Peyer's patch (tissue), 4 donors: Measurements from ENCODE around the gene HOXA3. TPM values are rescaled to one million over a fixed set of nuclear protein-coding genes. Genes with fewer than 3 reads are reported as not detected.

Experiments
- DNase-seq, 3 donors: peaks; one replicate each; pipeline ENCODE4 v3.0.0-alpha.2; 2017 to 2019
- H3K27ac ChIP-seq, 4 donors: fragments of 200-600 bp; sonication (generic); one replicate each; pipeline ENCODE4 v1.5.1; 2016 to 2019
- H3K27me3 ChIP-seq, 2 donors: fragments of 200-600 bp; sonication (generic); one replicate each; pipeline ENCODE4 v1.5.1; 2019
- H3K36me3 ChIP-seq, 3 donors: fragments of 200-600 bp; sonication (generic); one replicate each; pipeline ENCODE4 v1.5.1; 2016 to 2019
- H3K4me1 ChIP-seq, 4 donors: fragments of 200-600 bp; sonication (generic); one replicate each; pipeline ENCODE4 v1.5.1; 2016 to 2019
- H3K4me3 ChIP-seq, 4 donors: fragments of 200-600 bp; sonication (generic); 1 replicate in 3 of 4; 2 replicates in 1 of 4; pipeline ENCODE4 v1.5.1; 2016 to 2019; ENCODE audit warnings: mild to moderate bottlenecking in 1 of 4
- H3K9me3 ChIP-seq, 4 donors: fragments of 200-600 bp; sonication (generic); one replicate each; pipeline ENCODE4 v1.5.1; 2016 to 2019; ENCODE audit warnings: mild to moderate bottlenecking in 1 of 4
- POLR2A ChIP-seq, 2 donors: fragments of 450-650 bp; IDR thresholded peaks; one replicate each; pipeline ENCODE4 v1.5.1; 2017; ENCODE audit warnings: antibody characterized with exemption in 2 of 2, mild to moderate bottlenecking in 2 of 2, moderate library complexity in 2 of 2
- total RNA-seq, 4 donors: library from RNA; depleted of rRNA; stranded (reverse); fragments of >200 nt; gene quantifications; one replicate each; pipeline ENCODE4 v1.1.0, GENCODE V29; 2016
- TF ChIP-seq, protein P1 (sequence below), 6 experiments: fragments of 450-650 bp in 4 of 6; fragments of 200-600 bp in 2 of 6; sonication (generic) in 1 of 6; IDR thresholded peaks; one replicate each; pipeline ENCODE4 v1.5.1; 2017 to 2019; ENCODE audit warnings: antibody characterized with exemption in 6 of 6, mild to moderate bottlenecking in 3 of 6, moderate library complexity in 1 of 6

The HOXA3 gene
- total RNA-seq, 4 donors from 2014 or later: 6.7 to 21.2 (median 13.9) TPM

DNA sequence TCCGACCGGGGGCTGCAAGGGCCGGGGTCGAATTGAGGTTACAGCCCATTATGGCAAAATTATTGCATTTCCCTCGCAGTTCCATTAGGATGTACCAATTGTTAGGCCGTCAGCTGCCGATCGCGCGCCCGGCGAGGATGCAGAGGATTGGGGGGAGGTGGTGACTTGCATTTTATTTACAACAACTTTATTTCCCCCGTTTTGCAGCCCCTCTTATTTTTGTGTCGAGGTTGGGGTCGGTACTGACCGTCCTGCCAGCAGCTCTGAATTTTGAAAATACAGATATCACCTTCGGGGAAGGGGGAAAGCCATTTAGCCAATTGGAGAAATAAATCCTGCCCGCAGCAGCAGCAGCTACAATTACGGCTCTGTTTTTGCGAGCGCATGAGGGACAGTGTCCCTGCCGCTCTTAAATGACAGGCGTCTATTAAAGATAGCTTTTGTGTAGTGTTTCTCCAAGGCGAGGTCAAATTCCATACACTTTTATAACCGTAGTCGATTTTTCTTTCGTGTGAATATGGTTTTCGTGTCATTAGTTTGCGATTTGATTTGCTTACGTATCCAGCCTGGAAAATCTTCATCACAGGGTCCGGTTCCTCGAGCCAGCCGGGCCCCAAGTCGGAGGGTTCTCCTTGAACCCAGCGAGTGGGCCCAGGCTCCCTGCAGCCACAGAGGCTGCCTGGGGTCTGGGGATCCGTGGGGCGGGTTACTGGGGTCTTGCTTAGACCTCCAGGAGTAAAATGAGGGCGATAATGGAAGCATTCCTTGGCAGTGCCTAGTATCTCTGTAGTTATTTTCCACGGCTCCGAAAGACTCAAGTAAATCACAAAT, 8.2 kb downstream of the HOXA3 start:
- H3K4me3 ChIP-seq: peak overlapping the region in 2 of 4 donors; percentile 70 to 75
- no peaks in the 10 kb centered on the region for H3K9me3 ChIP-seq
- H3K36me3 ChIP-seq: peaks cover 0 to 9% (median 0%) of the 10 kb centered on the region in 3 donors
- H3K27me3 ChIP-seq: no peaks in the 10 kb centered on the region
- H3K27ac ChIP-seq: peak overlapping the region; percentile 42 to 96 (median 79)
- peaks cover 0 to 36% (median 5%) of the 10 kb centered on the region in 4 donors for H3K4me1 ChIP-seq
- TF ChIP-seq, protein P1, sequence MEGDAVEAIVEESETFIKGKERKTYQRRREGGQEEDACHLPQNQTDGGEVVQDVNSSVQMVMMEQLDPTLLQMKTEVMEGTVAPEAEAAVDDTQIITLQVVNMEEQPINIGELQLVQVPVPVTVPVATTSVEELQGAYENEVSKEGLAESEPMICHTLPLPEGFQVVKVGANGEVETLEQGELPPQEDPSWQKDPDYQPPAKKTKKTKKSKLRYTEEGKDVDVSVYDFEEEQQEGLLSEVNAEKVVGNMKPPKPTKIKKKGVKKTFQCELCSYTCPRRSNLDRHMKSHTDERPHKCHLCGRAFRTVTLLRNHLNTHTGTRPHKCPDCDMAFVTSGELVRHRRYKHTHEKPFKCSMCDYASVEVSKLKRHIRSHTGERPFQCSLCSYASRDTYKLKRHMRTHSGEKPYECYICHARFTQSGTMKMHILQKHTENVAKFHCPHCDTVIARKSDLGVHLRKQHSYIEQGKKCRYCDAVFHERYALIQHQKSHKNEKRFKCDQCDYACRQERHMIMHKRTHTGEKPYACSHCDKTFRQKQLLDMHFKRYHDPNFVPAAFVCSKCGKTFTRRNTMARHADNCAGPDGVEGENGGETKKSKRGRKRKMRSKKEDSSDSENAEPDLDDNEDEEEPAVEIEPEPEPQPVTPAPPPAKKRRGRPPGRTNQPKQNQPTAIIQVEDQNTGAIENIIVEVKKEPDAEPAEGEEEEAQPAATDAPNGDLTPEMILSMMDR (IDR thresholded peaks at IDR 0.05): no peak
- peak; percentile 9 to 17 for TF ChIP-seq POLR2A (IDR thresholded peaks at IDR 0.05)
- DNase-seq: peak in 2 of 3 donors; percentile 46 to 61

GRCh38 chr7:27143023-27143949, 9.1 kb downstream of the HOXA3 start, which contains the start of gene HOXA5:
TSS of gene HOXA5 (minus strand) at chr7:27143681. CDS start at chr7:27143607, 74 bp downstream.
- peak; percentile 27 to 88 (median 84) for DNase-seq
- peaks cover 0 to 9% (median 0%) of the 10 kb centered on the region in 3 donors for H3K36me3 ChIP-seq

DNA sequence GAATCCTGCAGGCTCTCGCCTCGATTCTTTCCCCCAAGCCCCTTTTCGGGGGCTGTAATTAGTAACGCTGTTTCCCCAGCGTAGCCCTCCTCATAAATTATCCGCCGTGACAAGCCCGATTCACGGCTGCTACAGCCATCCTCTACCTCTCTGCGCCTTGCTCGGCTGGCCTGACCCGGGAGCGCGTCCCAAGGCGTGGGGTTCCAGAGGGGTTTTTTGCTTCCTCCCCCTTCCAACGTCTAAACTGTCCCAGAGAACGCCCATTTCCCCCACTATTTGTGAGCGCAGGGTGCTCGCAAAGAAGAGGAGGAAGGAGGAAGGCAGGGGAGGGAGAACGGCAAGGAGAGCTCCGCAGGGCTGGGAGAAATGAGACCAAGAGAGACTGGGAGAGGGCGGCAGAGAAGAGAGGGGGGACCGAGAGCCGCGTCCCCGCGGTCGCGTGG, 9.8 kb downstream of the HOXA3 start:
- no peak for TF ChIP-seq POLR2A (IDR thresholded peaks at IDR 0.05)
- TF ChIP-seq, protein P1 (IDR thresholded peaks at IDR 0.05): no peak
- Histone ChIP-seq H3K4me3 (peak overlapping the region; percentile 40 to 75 (median 60)), H3K36me3 (peaks cover 0 to 9% (median 0%) of the 10 kb centered on the region in 3 donors), H3K9me3 (no peaks in the 10 kb centered on the region), H3K27me3 (no peaks in the 10 kb centered on the region), H3K27ac (peak overlapping the region; percentile 73 to 96 (median 84)), H3K4me1 (peaks cover 0 to 37% (median 1%) of the 10 kb centered on the region in 4 donors)
- DNase-seq: peak in 2 of 3 donors; percentile 12 to 66

More at GRCh38 chr7:27143023-27143949, 9.1 kb downstream of the HOXA3 start, which contains the start of gene HOXA5:
- H3K4me1 ChIP-seq: peaks cover 0 to 36% (median 5%) of the 10 kb centered on the region in 4 donors
- H3K4me3 ChIP-seq: peak within 1 kb of the TSS; percentile 40 to 75 (median 60)
- no peaks in the 10 kb centered on the region for H3K27me3 ChIP-seq
- TF ChIP-seq, protein P1 (IDR thresholded peaks at IDR 0.05): peak; percentile 11 to 91 (median 73)
- peak; percentile 56 to 82 for TF ChIP-seq POLR2A (IDR thresholded peaks at IDR 0.05)
- H3K9me3 ChIP-seq: no peaks in the 10 kb centered on the region
- peak within 1 kb of the TSS; percentile 73 to 96 (median 84) for H3K27ac ChIP-seq

- no peaks in the 10 kb centered on the region for H3K27me3 ChIP-seq
- no peaks in the 10 kb centered on the region for H3K9me3 ChIP-seq
- H3K4me3 ChIP-seq: peak overlapping the region; percentile 40 to 75 (median 60)
- peak; percentile 8 to 59 (median 54) for DNase-seq
- H3K4me1 ChIP-seq: peaks cover 0 to 40% (median 0%) of the 10 kb centered on the region in 4 donors
- TF ChIP-seq, protein P1 (IDR thresholded peaks at IDR 0.05): peak in 3 of 6 experiments; percentile 11 to 17 (median 15)
- no peak for TF ChIP-seq POLR2A (IDR thresholded peaks at IDR 0.05)
- peak overlapping the region; percentile 73 to 96 (median 84) for H3K27ac ChIP-seq
- H3K36me3 ChIP-seq: peaks cover 0 to 9% (median 0%) of the 10 kb centered on the region in 3 donors
Observed at GRCh38 chr7:27141923-27142579, 10.3 kb downstream of the HOXA3 start.
